Fibroblast of lung (primary cell): Measurements from ENCODE around the gene LUZP2. TPM values are rescaled to one million over a fixed set of nuclear protein-coding genes. Genes with fewer than 3 reads are reported as not detected.

Experiments
- DNase-seq, 2 donors: peaks; one replicate each; pipeline versions ENCODE4 v3.0.0 to v3.0.0-alpha.2; 2010; ENCODE audit warnings: low read depth in 2 of 2
- H2AFZ ChIP-seq: 2 replicates; pipeline ENCODE4 v1.5.1; 2012; ENCODE audit warnings: low read length, control low read depth, inconsistent platforms
- H3K27ac ChIP-seq: 2 replicates; pipeline ENCODE4 v1.5.1; 2011; ENCODE audit warnings: low read length, control low read depth; ENCODE audit not compliant: insufficient read depth
- H3K27me3 ChIP-seq: 2 replicates; pipeline ENCODE4 v1.5.1; 2011; ENCODE audit warnings: mild to moderate bottlenecking, low read length; ENCODE audit not compliant: control insufficient read depth, insufficient read depth
- H3K36me3 ChIP-seq: 2 replicates; pipeline ENCODE4 v1.5.1; 2011; ENCODE audit warnings: low read length; ENCODE audit not compliant: control insufficient read depth, insufficient read depth
- H3K4me1 ChIP-seq: 2 replicates; pipeline ENCODE4 v1.5.1; 2011; ENCODE audit warnings: low read length; ENCODE audit not compliant: control insufficient read depth, insufficient read depth; ENCODE audit errors: extremely low read depth
- H3K4me2 ChIP-seq: 2 replicates; pipeline ENCODE4 v1.5.1; 2011; ENCODE audit warnings: low read length, control low read depth; ENCODE audit not compliant: insufficient read depth; ENCODE audit errors: extremely low read depth
- H3K4me3 ChIP-seq, 4 experiments: fragments of 200-600 bp in 1 of 4; sonication (generic) in 1 of 4; replicated peaks in 1 of 4; 2 replicates each; pipeline ENCODE4 v1.5.1; 2011 to 2016; ENCODE audit warnings: low read length in 4 of 4, low read depth in 3 of 4, mild to moderate bottlenecking in 3 of 4, control low read depth in 2 of 4, inconsistent platforms in 1 of 4, mixed read lengths in 1 of 4; ENCODE audit not compliant: insufficient read depth in 1 of 4; ENCODE audit errors: control extremely low read depth in 1 of 4
- H3K79me2 ChIP-seq: 2 replicates; pipeline ENCODE4 v1.5.1; 2012; ENCODE audit warnings: mild to moderate bottlenecking, low read length, inconsistent platforms; ENCODE audit not compliant: control insufficient read depth, insufficient read depth
- H3K9ac ChIP-seq: 2 replicates; pipeline ENCODE4 v1.5.1; 2011; ENCODE audit warnings: mild to moderate bottlenecking, low read length, control low read depth; ENCODE audit not compliant: insufficient read depth
- H3K9me3 ChIP-seq: 2 replicates; pipeline ENCODE4 v1.5.1; 2012; ENCODE audit warnings: low read depth, low read length; ENCODE audit not compliant: control insufficient read depth, insufficient read depth
- H4K20me1 ChIP-seq: 2 replicates; pipeline ENCODE4 v1.5.1; 2011; ENCODE audit warnings: low read length; ENCODE audit not compliant: control insufficient read depth, insufficient read depth; ENCODE audit errors: extremely low read depth
- CTCF ChIP-seq, 2 donors: IDR thresholded peaks in 1 of 2; conservative IDR thresholded peaks in 1 of 2; 1 replicate in 1 of 2; 2 replicates in 1 of 2; pipeline ENCODE4 v1.5.1; 2011 to 2012; ENCODE audit warnings: low read length in 2 of 2, control low read depth in 1 of 2, inconsistent platforms in 1 of 2, low read depth in 1 of 2, mild to moderate bottlenecking in 1 of 2
- EZH2 ChIP-seq: IDR thresholded peaks from 2 replicates; pipeline ENCODE4 v1.5.1; 2012; ENCODE audit warnings: low read length, control low read depth, mild to moderate bottlenecking; ENCODE audit errors: missing control alignments
- polyA plus RNA-seq, 2 donors: library from polyadenylated mRNA; depleted of rRNA in 1 of 2; stranded (reverse) in 1 of 2; unstranded in 1 of 2; fragments of >200 nt; gene quantifications; 2 replicates each; pipeline ENCODE4 v1.2.1, GENCODE V29; 2011 to 2012; ENCODE audit warnings: missing spikeins in 1 of 2
- total RNA-seq: library from RNA; depleted of rRNA; stranded (reverse); fragments of >200 nt; gene quantifications from 2 replicates; pipeline ENCODE4 v1.2.1, GENCODE V29; 2014

LUZP2 gene
- total and polyA plus RNA-seq, 2 donors (not counting 1 experiment from before 2014, with no cell fraction given), result 0.03 to 0.50 TPM

- no peak overlapping the region for H3K4me2 ChIP-seq
- no peak overlapping the region for H3K9ac ChIP-seq
- H3K27me3 ChIP-seq, result no peaks in the 10 kb centered on the region
- no peaks in the 10 kb centered on the region for H3K4me1 ChIP-seq
- no peak overlapping the region for H3K4me3 ChIP-seq
- H3K79me2 ChIP-seq, result no peaks in the 10 kb centered on the region
- no peaks in the 10 kb centered on the region for H3K36me3 ChIP-seq
- DNase-seq, result peak in 1 of 2 donors; percentile 20
- no peaks in the 10 kb centered on the region for H4K20me1 ChIP-seq
- no peak overlapping the region for H2AFZ ChIP-seq
- no peak for TF ChIP-seq CTCF (conservative IDR thresholded peaks at IDR 0.05 in 1 of 2, IDR thresholded peaks at IDR 0.05 in 1 of 2; ENCODE audit: low read depth in 1 of 2, low read length in 2 of 2)
- TF ChIP-seq EZH2, result no peak
- no peak overlapping the region for H3K27ac ChIP-seq
- no peaks in the 10 kb centered on the region for H3K9me3 ChIP-seq
Observed at GRCh38 chr11:24679821-24680351, 183.0 kb downstream of the LUZP2 start.

- H3K9me3 ChIP-seq, result no peaks in the 10 kb centered on the region
- no peaks in the 10 kb centered on the region for H3K27me3 ChIP-seq
- no peaks in the 10 kb centered on the region for H3K4me1 ChIP-seq
- no peaks in the 10 kb centered on the region for H3K79me2 ChIP-seq
- TF ChIP-seq EZH2, result no peak
- TF ChIP-seq CTCF (conservative IDR thresholded peaks at IDR 0.05 in 1 of 2, IDR thresholded peaks at IDR 0.05 in 1 of 2; ENCODE audit: low read depth in 1 of 2, low read length in 2 of 2), result no peak
- no peak overlapping the region for H3K4me2 ChIP-seq
- H3K4me3 ChIP-seq, result no peak overlapping the region
- H4K20me1 ChIP-seq, result no peaks in the 10 kb centered on the region
- H3K27ac ChIP-seq, result no peak overlapping the region
- no peaks in the 10 kb centered on the region for H3K36me3 ChIP-seq
- H2AFZ ChIP-seq, result no peak overlapping the region
- no peak for DNase-seq
- H3K9ac ChIP-seq, result no peak overlapping the region
Observed at GRCh38 chr11:24683583-24683982, 186.7 kb downstream of the LUZP2 start.

GRCh38 chr11:24685821-24686220 lies 189.0 kb downstream of the LUZP2 start:
- no peaks in the 10 kb centered on the region for H3K36me3 ChIP-seq
- no peaks in the 10 kb centered on the region for H3K27me3 ChIP-seq
- no peak for DNase-seq
- no peak overlapping the region for H3K4me2 ChIP-seq
- H3K79me2 ChIP-seq, result no peaks in the 10 kb centered on the region
- no peak overlapping the region for H2AFZ ChIP-seq
- H3K9ac ChIP-seq, result no peak overlapping the region
- no peaks in the 10 kb centered on the region for H4K20me1 ChIP-seq
- H3K9me3 ChIP-seq, result no peaks in the 10 kb centered on the region
- no peak overlapping the region for H3K4me3 ChIP-seq
- no peak for TF ChIP-seq EZH2
- no peak for TF ChIP-seq CTCF (conservative IDR thresholded peaks at IDR 0.05 in 1 of 2, IDR thresholded peaks at IDR 0.05 in 1 of 2; ENCODE audit: low read depth in 1 of 2, low read length in 2 of 2)
- H3K4me1 ChIP-seq, result no peaks in the 10 kb centered on the region
- no peak overlapping the region for H3K27ac ChIP-seq
